AG08395 (cell line): ENCODE data around the gene TEX264.
A peak's percentile ranks its signal among the peaks of the same experiment; 100 is the strongest.

Source experiments
- DNase-seq: peaks from one replicate; pipeline ENCODE4 v3.0.0; 2012; ENCODE audit warnings: mixed read lengths, low spot score

TEX264 gene

DNA sequence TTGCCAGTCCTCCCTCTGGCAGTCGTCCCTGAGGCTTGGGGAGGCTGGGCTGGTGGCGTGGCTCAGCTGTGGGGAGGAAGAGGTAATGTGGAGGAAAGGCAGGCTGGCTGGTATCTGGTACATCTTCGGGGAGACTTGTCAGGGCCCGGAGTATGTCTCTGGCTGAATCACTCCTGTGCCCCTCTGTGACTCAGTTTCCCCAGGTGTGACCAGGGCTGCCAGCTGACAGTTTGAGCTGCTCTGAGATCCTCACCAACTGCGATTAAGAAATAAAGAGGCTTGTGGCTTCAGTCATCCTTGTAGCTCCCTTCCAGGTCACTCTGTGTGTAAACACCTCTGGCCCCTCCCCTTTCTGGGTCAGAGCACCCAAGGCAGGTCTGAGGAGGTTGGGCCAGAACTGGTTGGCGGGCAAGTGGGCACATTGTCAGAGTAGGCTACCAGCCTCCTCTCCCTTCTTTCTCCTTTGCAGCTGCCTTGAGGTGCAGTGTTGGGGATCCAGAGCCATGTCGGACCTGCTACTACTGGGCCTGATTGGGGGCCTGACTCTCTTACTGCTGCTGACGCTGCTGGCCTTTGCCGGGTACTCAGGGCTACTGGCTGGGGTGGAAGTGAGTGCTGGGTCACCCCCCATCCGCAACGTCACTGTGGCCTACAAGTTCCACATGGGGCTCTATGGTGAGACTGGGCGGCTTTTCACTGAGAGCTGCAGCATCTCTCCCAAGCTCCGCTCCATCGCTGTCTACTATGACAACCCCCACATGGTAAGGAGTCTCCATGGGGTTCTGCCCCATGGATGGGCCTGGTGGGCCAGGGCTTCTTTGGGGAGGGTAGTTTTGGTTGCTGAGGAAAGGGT, 3.0 kb downstream of the TEX264 start:
- DNase-seq = no peak

DNA sequence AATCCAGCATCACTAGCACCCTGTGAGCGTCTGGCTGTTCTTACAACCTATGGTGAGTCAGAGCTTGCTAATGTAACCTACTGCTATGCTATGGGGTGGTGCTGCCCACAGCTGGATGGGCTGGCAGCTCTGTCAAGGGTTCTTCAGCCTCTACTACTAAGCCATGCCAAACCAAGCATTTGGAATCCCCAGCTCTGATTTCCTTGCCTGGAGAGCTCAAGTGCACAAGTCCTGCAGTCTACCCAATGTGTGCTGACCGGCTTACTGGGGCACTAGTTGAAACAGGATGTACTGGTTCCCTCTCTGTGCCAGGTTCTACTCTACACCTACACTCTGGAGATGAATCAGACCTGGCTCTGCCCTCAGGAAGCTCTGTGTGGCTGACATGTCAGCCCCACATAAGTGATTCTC, 4.2 kb downstream of the TEX264 start:
- DNase-seq = peak; percentile 55

GRCh38 chr3:51676102-51676640, 5.1 kb downstream of the TEX264 start:
- no peak for DNase-seq

DNA sequence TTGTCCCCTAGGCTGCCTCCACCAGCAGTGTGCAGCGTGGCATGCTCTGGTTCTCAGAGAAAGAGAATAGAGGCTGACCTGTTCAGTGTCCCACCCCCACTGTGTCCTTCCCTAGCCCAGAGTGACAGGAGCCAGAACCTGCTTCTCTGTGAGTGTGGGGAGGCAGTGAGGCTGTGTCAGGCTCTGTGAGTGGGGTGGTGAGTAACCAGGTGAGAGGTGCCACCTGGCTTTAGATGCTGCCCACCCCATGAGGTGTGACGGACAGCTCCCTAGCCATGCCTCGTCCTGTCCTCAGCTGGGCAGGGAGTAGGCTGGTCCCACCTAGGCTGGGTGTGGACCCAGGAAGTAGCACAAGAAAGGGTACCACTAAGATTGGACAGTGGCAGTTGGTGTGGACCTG, 6.3 kb downstream of the TEX264 start:
- DNase-seq = no peak

- DNase-seq = no peak
Measured at GRCh38 chr3:51678186-51678585, 7.1 kb downstream of the TEX264 start.

- DNase-seq = no peak
Measured at GRCh38 chr3:51678641-51679040, 7.6 kb downstream of the TEX264 start.

DNA sequence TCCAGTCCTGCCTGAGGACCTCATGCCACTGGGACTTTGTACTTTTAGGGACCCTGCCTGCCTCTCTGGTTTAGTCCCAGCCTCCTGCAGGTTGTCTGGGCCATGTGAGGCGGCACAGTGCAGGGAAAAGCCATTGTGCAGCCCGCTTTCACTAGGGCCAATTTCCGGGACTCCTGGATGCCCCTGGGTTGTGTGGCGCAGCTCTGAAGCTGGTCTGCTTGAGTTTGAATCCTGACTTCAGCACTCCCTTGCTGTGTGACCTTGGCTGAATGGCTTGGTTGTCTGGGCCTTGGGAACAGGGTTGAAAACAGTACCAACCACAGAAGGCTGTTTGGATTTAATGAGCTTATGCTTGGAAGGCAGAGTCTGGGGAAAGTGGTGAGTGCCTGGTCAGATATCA, 8.3 kb downstream of the TEX264 start:
- DNase-seq = no peak

DNA sequence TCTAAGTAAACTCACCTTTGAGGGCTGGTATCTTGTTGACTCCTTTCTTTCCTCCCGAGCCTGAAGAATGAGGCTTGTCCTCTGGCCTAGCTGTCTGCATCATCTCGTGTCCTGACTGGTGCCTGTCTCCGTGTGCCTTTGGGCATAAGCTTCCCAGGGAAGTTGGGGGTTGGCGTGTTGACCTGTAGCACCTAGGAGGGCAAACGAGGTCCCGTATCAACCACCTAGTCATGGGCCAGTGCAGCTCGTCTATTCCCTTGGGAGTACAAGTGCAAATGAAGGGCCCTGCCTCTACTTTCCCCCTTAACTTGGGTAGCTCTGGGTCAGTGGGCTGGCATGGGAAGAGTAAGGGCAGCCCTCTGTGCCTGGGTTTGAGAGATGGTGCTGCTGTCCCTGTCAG, 8.7 kb downstream of the TEX264 start:
- DNase-seq = no peak

DNA sequence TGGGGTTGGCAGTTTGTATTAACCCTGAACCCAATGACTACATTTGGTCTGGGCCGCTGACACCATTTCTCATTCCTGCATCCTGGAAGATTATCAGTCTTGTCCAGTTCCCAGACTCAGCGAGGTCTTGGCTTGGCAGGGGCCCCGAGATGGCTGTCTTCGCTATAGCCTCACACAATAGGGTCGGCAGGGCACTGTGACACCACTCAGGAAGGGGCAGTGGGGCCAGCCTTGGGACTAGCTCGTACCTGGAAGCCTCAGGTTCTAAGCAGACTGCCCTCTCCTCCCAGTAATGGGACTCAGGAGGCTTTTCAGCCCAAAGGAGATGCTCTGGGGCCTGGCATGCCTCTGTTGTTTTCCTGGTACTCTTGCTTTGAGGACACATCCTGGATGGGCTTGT, 9.1 kb downstream of the TEX264 start:
- no peak for DNase-seq

GRCh38 chr3:51680663-51681230, 9.7 kb downstream of the TEX264 start:
- no peak for DNase-seq

DNA sequence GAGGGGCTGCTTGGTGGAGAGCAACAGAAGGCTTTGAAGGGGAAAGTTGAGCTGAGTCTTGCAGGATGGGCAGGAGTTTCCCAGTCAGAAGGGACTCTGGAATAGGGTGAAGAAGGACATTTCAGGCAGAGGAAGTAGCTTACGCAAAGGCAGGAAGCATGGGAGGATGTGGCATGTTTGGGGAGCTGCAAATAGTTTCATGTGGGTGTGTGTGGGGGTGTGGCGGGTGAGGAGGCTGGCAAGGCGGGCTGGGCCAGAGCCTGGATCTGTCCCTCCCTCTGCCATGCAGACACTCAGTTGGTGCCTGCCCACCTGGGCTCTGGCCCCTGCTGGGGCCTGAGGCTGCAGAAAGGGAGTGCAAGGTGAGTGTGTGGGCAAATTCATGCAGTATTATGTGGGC, 10.4 kb downstream of the TEX264 start:
- peak; percentile 22 for DNase-seq

DNA sequence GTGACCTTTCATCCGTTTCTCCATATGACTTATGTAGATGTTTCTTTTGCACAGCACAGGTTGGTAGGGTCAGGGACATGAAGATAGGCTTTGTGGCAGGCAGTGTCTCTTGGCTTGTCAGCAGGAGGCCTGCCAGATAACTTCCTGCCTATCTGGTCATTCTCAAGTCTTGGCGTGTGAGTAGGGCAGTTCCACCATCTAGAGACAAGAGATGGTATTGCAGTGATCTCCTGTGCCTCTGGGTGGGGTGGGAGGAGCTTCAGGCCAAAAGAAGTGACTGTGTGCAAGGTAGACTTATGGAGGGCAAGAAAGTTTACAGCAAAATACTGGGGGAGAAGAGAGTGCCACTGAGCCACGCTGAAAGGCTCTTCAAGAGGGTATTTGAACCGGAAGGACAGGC, 11.0 kb downstream of the TEX264 start:
- peak; percentile 96 for DNase-seq

DNA sequence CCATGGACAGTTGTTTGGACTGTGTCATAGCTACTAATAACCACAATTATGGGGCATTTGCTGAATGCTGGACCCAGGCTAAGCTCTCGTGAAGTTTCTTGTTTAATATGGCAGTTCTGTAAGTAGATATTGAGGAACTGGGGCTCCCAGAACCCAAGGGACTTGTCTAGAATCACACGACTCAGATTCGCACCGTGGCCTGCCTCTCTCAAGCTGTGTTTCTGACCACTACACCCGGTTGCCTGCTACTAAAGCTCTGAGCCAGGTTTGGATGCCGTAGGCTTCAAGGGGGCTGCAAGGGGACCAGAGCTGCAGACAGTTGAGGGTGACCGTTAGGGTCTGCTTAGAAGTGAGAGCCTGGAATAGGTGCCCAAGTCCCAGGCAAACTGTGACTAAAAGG, 11.5 kb downstream of the TEX264 start:
- DNase-seq = no peak

GRCh38 chr3:51683566-51683965, 12.5 kb downstream of the TEX264 start:
- DNase-seq = no peak

DNA sequence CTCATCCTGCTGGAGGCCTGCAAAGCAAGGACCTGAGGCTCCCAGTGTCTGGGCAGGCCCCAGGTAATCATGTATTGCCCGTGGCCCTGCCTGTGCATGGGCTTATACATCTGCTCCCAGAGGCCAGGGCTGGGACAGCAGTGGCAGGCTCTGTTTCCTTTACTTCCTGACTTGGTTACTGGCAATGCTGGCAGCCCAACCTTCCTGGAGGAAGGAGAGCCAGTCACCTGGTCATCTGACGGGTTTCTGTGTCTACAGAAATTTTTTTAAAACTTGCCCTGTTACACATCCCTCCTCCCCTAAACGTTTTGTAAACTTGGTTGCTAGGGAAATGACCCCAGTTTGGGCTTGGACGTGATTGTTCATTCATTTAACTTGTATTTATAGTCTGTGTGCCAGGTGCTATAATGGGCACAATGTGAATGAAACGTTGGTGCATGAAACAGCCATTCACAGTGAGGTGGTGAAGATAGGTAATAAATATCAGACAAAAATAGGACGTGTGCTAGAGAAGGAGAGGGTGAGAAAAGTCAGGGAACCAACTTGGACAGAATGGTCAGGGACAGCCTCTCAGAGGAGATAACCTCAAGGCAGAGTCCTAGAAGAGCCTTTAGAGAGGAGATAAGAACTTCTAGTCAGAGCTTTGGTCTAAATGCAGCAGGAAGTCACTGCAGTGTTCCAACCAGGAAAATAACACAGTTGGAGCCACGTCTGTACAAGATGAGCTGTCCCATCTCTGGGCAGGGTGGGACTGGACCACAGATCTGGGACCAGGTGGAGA, 14.1 kb downstream of the TEX264 start:
- no peak for DNase-seq

DNA sequence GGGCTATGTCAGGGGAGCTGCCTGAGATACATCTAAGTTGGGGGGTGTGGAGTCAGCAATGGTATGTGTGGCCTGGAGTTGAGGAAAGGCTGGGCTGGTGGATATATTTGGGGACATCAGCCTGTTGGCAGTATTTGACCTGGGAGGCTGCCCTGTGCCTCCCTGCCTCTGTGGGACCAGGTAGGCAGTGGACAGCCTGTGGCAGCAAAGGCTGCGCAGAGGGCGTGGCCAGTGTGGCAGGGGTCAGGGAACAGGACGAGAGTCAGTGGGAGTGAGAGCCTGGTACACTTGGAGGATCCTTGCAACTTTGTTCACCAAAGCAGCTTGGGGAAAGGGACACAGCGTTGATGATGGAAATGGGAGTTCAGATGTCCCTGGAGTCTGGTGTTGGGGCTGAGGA, 15.0 kb downstream of the TEX264 start:
- DNase-seq = no peak

DNA sequence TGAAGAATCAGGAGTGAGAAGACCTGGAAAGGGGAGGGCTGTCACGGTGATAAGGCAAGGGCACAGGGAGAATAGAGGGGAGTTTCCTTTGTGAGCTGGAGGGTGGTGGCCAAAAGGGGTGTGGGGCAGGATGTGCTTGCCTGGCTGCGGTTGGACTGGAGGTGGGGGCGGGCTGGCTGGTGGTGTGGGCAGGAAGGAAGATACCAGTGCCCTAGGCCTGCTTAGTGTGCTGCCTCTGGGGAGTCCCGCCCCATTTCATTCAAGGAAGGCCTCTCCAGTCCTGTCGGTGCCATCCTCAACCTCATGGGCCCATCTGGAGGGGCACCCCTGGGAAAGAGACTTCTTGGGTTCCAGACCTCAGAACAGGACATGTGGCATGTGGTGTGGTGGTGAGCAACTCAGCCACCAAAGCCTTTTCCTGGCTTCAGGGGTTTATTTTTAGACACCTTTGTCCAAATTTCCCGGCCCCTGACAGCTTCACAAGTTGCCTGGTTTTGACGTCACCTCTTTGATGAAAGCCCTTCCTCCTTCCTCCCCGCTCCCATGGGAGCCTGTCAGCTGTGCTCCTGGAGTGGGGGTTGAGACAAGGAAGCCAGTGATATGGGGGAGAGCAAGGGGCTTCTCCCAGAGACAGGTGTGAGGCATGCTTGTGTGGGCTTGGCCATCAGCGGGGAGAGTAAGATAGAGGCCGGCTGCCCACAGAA, 15.6 kb downstream of the TEX264 start:
- peak; percentile 37 for DNase-seq

DNA sequence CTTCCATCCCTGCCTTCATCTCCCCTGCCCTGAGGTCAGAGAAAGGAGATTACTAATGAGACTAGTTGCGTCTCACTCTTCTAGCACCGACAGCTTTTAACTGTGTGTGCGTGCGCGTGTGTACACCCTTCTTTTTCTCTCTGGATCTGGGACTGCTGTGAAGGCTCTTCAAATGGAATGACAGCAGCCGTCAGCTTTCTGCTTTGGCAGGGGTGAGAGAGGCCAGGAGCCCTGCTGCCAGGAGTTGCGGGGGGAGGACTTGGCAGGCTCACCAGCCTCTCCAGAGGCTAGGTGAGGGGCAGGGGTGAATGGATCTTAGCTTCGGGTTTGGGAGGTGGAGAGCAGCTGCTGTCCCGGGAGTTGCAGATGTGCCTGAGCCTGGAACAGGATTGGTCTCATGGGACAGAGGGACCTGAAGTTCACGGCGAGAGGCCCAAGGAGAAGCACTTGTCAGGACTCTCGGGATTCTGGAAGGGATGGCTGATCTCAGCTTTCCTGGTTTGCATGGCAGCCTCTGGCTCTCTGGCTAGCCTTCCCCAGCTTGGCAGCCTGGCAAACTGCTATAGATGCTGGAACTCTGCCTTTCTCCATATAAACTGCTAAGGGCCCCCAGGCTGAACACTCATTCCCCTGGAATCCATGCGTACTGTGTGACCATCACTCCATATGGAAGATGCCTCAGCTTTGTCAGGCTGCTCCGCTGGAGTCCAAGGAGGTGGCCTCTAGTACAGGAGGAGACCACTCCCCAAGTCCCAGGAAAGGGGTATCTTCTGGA, 16.6 kb downstream of the TEX264 start:
- no peak for DNase-seq

- no peak for DNase-seq
Measured at GRCh38 chr3:51688206-51688600, 17.2 kb downstream of the TEX264 start.

- no peak for DNase-seq
Measured at GRCh38 chr3:51691021-51691420, 20.0 kb downstream of the TEX264 start.

GRCh38 chr3:51691949-51692348, 20.9 kb downstream of the TEX264 start:
- DNase-seq = no peak
